Motor neuron (in vitro differentiated cells): ENCODE data around the gene GRIN2A. TPM values are rescaled to one million over a fixed set of nuclear protein-coding genes. Genes with fewer than 3 reads are reported as not detected.
A peak's percentile ranks its signal among the peaks of the same experiment; 100 is the strongest.

Experiments
- ATAC-seq, 8 experiments: fragments of 200-7000 bp; cut with Tn5 transposase; replicated peaks in 6 of 8; 2 replicates each; pipeline ENCODE4 v1.8.0; 2021; ENCODE audit warnings: mild to moderate bottlenecking in 8 of 8, moderate library complexity in 8 of 8
- H3K27ac ChIP-seq, 2 donors: fragments of 250-450 bp; sonication (Bioruptor Pico); 2 replicates each; pipeline ENCODE4 v1.9.0; 2021; ENCODE audit warnings: antibody characterized with exemption in 2 of 2, mild to moderate bottlenecking in 2 of 2, moderate library complexity in 1 of 2
- H3K4me1 ChIP-seq, 2 donors: fragments of 250-450 bp; sonication (Bioruptor Pico); replicated peaks in 1 of 2; 2 replicates each; pipeline ENCODE4 v1.6.1; 2021; ENCODE audit warnings: antibody characterized with exemption in 2 of 2, mild to moderate bottlenecking in 2 of 2, moderate library complexity in 1 of 2
- H3K4me3 ChIP-seq, 5 donors: fragments of 250-450 bp; sonication (Bioruptor Pico); 2 replicates each; pipeline ENCODE4 v1.9.0; 2021; ENCODE audit warnings: antibody characterized with exemption in 5 of 5, mild to moderate bottlenecking in 5 of 5, moderate library complexity in 4 of 5
- WGBS, 10 experiments: fragments of 450-650 bp; shearing (Covaris generic); methylation state at CpG; one replicate each; pipeline ENCODE4 v1.0.0; 2022; 5-methylcytosine and 5-hydroxymethylcytosine counted together
- in situ Hi-C, 9 experiments: fragments of 400-800 bp; cut with MboI; loops; one replicate each; pipeline ENCODE4 v1.15.0; 2021; ENCODE audit warnings: low sequenced_read_pairs in 9 of 9, low pct_unique_long_range_greater_than_20kb in 2 of 9; ENCODE audit not compliant: unreplicated experiment in 9 of 9
- total RNA-seq, 8 experiments: library from RNA; unstranded; fragments of 300-600 nt; gene quantifications; 2 replicates each; pipeline versions ENCODE4 v1.2.3 to v1.2.4, GENCODE V29; 2022

The GRIN2A gene
- total RNA-seq, 8 experiments from 2014 or later: 0.14 to 21.2 (median 2.9) TPM

DNA sequence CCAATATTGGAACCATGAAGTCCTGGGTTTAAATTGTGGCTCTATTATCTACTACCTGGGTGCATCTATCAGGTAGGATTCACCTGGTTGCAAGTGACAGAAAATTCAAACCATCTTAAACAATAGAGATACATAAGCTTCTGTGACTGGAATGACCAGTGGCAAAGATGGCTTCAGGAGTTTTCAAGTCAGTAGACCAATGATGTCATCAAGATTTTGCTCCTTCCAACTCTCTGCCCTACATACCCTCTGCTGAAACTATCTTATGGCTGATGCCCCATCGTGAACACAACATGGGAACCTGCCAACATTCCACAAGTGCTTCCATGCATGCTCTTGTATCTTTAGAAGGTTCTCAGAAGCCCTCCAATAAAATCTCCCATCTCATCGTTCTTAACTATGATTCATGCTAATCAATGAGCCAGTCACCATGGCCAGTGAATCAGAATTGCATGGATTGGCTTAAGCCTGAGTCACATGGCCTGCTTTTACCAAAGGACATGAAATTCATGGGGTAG is 180.9 kb downstream of the GRIN2A start:
- ATAC-seq: no peak
- in situ Hi-C loops: no loop called here
- WGBS, 10 experiments: 0 to 88% (median 48%) methylated on average over 1 to 2 of the region's 2 CpGs; no CpG with 5 or more reads in 4 of the 10 experiments
- Histone ChIP-seq H3K4me3 (no peak overlapping the region), H3K27ac (no peak overlapping the region), H3K4me1 (peaks cover 4 to 6% of the 10 kb centered on the region in 2 donors)

DNA sequence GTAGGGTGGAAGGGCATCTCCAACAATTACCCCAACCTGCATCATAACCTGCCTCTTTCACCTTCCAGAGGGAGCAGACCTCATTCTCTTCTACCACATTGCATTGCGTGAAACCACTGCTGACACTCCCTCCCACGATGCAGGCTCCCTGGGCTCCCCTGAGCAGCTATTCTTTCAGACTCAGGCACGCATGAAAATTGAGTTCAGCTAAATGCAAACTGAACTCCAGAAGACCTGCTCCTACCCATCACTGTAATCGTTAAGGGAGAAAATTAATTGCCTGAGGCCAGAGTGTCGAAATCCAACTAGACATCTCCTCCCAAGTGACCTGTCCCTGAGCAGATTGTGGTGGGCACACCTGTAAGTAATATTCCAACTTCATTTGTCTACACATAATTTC is 186.0 kb downstream of the GRIN2A start:
- in situ Hi-C loops: no loop called here
- Histone ChIP-seq H3K4me3 (no peak overlapping the region), H3K27ac (peak overlapping the region in 1 of 2 donors; percentile 47), H3K4me1 (peaks cover 17 to 30% of the 10 kb centered on the region in 2 donors)
- peak in 5 of 8 experiments; percentile 52 to 94 (median 94) for ATAC-seq
- WGBS, 10 experiments: 0 to 35% (median 6%) methylated on average over 2 to 4 of the region's 5 CpGs; no CpG with 5 or more reads in 3 of the 10 experiments

DNA sequence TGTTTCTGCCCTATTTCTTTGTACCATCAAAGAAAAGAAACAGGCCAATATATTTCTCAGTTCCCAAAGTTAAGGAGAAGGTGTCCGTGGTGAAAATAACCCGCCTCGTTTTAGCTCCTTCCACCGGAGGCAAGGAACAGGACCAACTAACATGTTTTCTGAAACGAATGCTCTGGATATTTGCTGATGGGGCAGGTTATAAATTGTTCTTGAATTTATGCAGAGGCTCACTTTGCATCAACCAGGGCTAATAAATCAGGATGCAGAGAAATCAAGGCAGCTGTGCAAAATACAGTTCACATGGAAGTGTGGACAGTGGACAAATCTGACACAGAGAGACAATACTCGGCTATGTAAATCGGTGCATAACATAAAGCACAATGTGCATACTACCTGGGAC is 189.8 kb downstream of the GRIN2A start:
- in situ Hi-C loops: no loop called here
- no peak overlapping the region for H3K27ac ChIP-seq
- peak in 1 of 8 experiments; percentile 15 for ATAC-seq
- peaks cover 17 to 30% of the 10 kb centered on the region in 2 donors for H3K4me1 ChIP-seq
- WGBS, 10 experiments: 16 to 100% (median 83%) methylated on average over 2 to 7 of the region's 7 CpGs; no CpG with 5 or more reads in 1 of the 10 experiments
- no peak overlapping the region for H3K4me3 ChIP-seq

DNA sequence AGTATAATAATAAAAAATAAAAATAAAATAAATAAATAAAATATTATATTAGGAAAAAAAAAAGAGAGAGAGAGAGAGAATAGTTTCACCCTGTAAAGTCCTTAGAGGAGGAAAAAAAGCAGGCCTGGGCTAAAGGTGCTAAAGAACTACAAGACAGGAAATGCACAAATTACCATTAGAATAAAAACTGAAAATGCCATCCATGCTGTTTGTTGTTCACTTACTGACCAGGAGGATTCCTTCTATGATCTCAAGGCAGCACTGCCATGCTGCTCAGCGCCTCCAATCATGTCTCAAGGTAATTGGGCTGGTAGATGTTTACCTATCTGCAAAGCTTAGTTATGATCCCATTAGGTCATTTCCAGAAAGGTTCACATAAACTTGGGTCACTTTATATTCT is 201.2 kb downstream of the GRIN2A start:
- H3K4me3 ChIP-seq: no peak overlapping the region
- no peak for ATAC-seq
- H3K27ac ChIP-seq: no peak overlapping the region
- peaks cover 0 to 2% of the 10 kb centered on the region in 2 donors for H3K4me1 ChIP-seq
- 0 to 93% (median 67%) methylated on average over 1 of the region's 1 CpG; no CpG with 5 or more reads in 3 of the 10 experiments for WGBS, 10 experiments
- in situ Hi-C loops: no loop called here

DNA sequence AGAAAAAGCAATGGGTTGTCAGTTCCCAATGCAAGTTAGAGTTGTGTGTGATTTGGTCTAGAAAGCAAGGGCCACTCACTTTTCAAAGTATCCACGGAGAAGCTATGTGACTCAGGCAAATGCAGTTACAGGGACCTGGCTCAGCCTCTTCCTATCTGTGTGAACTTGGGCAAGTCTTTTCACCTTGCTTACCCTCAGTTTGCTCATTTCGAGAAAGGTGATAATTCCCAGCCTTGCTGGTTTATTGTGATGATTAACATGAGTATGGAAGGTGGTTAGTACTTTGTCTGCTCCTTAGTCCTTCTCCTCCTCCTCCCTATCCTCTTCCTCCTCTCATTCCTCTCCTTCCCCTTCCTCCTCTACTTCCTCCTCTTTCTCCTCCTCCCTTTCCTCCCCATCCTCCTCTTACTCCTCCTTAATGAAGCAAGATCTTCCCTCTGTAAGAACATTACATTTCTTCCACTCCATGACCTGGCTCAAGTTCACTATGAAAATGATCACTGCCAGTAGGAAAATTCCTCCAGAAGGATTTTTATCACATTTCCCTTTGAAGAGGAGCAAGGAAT is 204.0 kb downstream of the GRIN2A start:
- in situ Hi-C loops: no loop called here
- Histone ChIP-seq H3K4me1 (peaks cover 0 to 2% of the 10 kb centered on the region in 2 donors), H3K4me3 (no peak overlapping the region), H3K27ac (no peak overlapping the region)
- no peak for ATAC-seq
- 0 to 86% (median 17%) methylated on average over 1 to 2 of the region's 2 CpGs; no CpG with 5 or more reads in 3 of the 10 experiments for WGBS, 10 experiments

DNA sequence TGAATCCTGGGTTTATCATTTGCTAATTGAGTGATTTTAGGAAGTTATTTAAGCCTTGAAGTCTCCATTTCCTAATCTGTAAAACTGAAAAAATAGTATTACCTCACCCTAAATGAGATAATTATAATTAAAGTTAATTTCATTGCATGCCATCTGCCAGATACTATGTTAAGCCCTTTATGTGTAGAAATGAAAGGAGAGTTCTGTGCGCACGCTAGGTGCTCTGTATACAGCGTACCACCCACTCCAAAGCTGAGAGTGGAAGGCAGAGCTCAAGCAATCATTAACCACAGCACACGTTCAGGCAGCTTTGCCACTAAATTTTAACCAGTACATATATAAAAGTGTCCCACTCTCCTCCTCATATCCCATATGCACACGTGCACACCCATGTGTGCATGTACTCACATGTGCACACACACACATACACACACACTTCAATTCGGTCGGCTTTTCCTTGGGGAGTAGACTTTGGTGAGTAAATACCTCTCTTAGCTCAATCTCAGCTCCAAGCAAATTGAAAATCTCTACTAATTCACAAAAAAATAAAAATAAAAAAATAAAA is 204.8 kb downstream of the GRIN2A start:
- 0 to 90% (median 80%) methylated on average over 1 to 7 of the region's 7 CpGs; no CpG with 5 or more reads in 1 of the 10 experiments for WGBS, 10 experiments
- Histone ChIP-seq H3K4me3 (no peak overlapping the region), H3K4me1 (peaks cover 0 to 2% of the 10 kb centered on the region in 2 donors), H3K27ac (no peak overlapping the region)
- no peak for ATAC-seq
- in situ Hi-C loops: no loop called here

DNA sequence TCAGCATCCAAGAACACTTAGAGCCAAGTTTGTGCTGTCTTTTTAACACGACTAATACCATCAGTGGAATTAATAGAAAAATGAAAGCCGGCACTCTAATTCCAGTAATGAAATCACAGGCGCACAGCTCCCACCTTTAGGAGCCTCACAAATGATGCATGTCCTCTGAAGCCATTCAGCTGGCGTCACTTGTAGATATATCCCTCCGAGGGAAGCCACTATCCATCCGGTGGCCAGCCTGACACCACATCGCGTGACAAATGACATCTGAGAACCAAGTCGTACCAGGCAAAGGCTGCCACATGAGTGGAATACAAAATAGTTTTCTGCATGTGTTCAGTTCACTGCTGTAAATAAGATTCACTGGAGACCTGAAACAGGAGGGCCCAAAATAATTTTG is 205.6 kb downstream of the GRIN2A start:
- no peak overlapping the region for H3K27ac ChIP-seq
- in situ Hi-C loops: no loop called here
- WGBS, 10 experiments: 30 to 84% (median 48%) methylated on average over 4 to 9 of the region's 9 CpGs; no CpG with 5 or more reads in 2 of the 10 experiments
- H3K4me3 ChIP-seq: no peak overlapping the region
- peaks cover 0 to 2% of the 10 kb centered on the region in 2 donors for H3K4me1 ChIP-seq
- ATAC-seq: peak in 5 of 8 experiments; percentile 49 to 99 (median 87)

DNA sequence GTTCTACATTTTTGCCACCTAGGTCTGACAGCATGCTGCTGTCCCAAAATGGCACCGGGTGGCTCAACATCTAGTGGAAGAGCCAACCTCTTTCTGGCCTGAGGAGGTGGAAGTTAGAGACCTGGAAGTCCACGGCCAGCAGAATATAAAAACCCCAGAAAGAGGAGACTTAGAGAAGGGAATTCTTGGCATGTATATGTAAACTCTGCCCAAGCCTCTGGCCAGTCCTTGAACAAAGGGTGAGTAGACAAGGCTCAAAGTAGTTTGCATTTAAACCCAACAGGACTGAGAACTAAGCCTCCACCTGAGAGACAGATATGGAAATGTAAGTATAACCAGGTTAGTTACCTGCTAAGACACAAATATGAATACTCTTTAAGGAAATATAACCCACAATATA is 210.3 kb downstream of the GRIN2A start:
- ATAC-seq: no peak
- 0 to 80% (median 10%) methylated on average over 1 to 2 of the region's 2 CpGs; no CpG with 5 or more reads in 3 of the 10 experiments for WGBS, 10 experiments
- in situ Hi-C loops: no loop called here
- peaks cover 0 to 2% of the 10 kb centered on the region in 2 donors for H3K4me1 ChIP-seq
- H3K27ac ChIP-seq: no peak overlapping the region
- no peak overlapping the region for H3K4me3 ChIP-seq

DNA sequence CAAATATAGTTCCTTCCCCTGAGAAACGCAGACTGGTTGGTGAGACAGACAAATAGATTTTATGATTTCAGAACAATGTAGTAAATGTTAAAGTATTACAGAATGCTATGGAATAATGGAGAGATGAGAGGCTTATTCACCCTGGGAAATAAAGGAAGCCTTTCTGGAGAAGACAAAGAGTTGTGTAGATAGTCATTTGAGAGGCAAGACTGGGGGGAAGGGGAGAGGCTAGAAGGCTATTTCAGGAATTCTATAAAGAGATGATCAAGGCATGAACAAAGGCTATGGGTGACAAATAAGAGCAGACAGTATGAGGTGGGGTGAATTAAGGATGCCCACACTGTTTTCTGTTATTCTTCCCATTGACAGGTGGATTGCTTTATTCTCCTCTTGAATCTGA is 211.4 kb downstream of the GRIN2A start:
- no peak overlapping the region for H3K4me3 ChIP-seq
- WGBS, 10 experiments: 0 to 100% (median 70%) methylated on average over 1 of the region's 1 CpG; no CpG with 5 or more reads in 1 of the 10 experiments
- ATAC-seq: no peak
- H3K27ac ChIP-seq: no peak overlapping the region
- in situ Hi-C loops: no loop called here
- H3K4me1 ChIP-seq: no peaks in the 10 kb centered on the region

DNA sequence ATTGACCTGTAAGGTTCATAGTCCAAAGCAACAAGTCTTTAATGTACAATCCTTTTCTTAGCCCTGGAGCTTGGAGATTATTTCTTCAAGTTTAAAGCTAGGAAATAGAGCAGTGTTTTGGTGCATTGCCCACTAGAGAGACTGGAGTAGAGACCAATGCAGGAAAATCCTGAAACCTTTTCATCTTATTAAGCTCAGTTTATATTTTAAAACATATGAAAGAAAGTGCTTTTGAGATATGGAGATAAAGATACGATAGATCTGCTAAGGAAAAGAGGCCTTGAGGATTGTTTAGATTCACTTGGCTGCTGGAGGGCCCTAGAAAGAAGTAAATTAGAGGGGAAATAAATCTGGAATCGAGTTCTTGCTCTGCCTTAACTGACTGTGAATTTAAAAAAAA is 212.0 kb downstream of the GRIN2A start:
- WGBS, 10 experiments: 0 to 90% (median 65%) methylated on average over 2 of the region's 2 CpGs; no CpG with 5 or more reads in 1 of the 10 experiments
- H3K4me1 ChIP-seq: no peaks in the 10 kb centered on the region

DNA sequence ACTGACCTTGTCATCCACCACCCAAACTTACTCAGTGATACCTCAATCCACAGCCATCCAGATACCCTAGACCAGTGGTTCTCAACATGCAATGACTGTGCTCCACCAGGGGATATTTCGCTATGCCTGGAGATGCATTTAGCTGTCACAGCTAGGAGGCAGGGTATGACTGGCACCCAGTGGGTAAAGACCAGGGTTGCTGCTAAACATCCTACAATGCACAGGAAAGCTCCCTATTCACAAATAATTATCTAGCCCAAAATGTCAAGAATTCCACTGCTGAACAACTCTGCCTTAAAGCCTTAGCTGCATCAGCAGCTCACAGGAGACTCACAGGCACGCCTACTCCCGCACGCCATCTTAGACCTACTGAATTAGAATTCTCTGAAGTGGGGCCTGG is 212.6 kb downstream of the GRIN2A start:
- Histone ChIP-seq H3K4me1 (no peaks in the 10 kb centered on the region), H3K27ac (no peak overlapping the region), H3K4me3 (no peak overlapping the region)
- 0 to 100% (median 100%) methylated on average over 1 to 2 of the region's 4 CpGs; no CpG with 5 or more reads in 4 of the 10 experiments for WGBS, 10 experiments
- in situ Hi-C loops: no loop called here
- no peak for ATAC-seq

More for the DNA sequence above, 212.0 kb downstream of the GRIN2A start:
- no peak overlapping the region for H3K4me3 ChIP-seq
- no peak for ATAC-seq
- in situ Hi-C loops: no loop called here
- H3K27ac ChIP-seq: no peak overlapping the region

DNA sequence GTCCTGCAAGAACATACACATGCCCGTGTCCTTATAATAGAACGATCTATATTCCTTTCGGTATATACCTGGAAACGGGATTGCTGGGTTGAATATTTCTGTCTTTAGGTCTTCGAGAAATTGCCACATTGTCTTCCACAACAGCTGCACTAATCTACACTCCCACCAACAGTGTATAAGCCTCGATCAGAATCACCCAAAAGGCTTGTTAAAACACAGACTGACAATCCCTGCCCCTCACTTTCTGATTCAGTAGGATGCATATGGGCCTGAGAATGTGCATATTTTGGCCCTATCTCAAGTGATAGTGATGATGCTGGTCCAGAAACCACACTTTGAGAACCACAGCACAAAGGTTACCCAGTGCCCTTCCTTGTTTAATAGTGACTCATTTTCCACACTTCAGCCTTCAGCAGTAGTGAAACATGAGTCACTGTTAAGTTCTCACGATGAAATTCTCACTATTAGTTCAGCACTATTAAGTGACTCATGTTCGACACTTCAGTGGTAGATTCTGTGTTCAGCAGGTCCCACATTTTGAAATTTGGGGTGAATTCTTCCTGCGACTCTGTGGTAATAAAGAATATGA is 215.6 kb downstream of the GRIN2A start:
- ATAC-seq: peak in 1 of 8 experiments; percentile 37
- in situ Hi-C loops: no loop called here
- H3K4me3 ChIP-seq: no peak overlapping the region
- H3K4me1 ChIP-seq: no peaks in the 10 kb centered on the region
- 27 to 100% (median 84%) methylated on average over 2 to 8 of the region's 9 CpGs; no CpG with 5 or more reads in 2 of the 10 experiments for WGBS, 10 experiments
- H3K27ac ChIP-seq: no peak overlapping the region

DNA sequence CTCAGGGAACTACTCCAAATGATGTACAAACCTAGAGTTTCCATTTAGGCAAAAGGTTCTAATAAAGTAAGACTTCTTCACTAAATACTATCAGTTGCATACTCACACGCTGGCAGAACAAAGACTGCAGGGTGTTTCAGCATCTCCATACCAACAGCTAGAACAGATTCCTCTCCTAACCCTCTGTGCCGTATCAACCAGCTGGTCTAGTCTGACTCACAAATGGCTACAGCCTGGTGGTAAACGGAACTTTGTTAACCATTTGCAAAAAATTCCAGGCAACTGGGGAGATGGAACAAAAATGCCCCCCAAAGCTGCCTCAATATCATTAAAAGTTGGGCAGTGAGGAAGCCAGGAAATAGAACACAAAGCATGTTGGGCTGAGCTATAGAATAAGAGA is 217.1 kb downstream of the GRIN2A start:
- in situ Hi-C loops: no loop called here
- Histone ChIP-seq H3K27ac (no peak overlapping the region), H3K4me3 (no peak overlapping the region), H3K4me1 (no peaks in the 10 kb centered on the region)
- 0 to 67% (median 26%) methylated on average over 1 to 3 of the region's 3 CpGs; no CpG with 5 or more reads in 3 of the 10 experiments for WGBS, 10 experiments
- ATAC-seq: peak in 3 of 8 experiments; percentile 47 to 99 (median 59)
